GM19099 (cell line): Measurements from ENCODE around the gene TBRG4.

ENCODE experiments used
- POLR2A ChIP-seq: IDR thresholded peaks from 3 replicates; pipeline ENCODE4 v1.6.1; 2011; ENCODE audit warnings: low read depth; ENCODE audit not compliant: insufficient read length; ENCODE audit errors: extremely low read depth

The TBRG4 gene

GRCh38 chr7:45111298-45112223 lies at the start of gene TBRG4:
TBRG4 (minus strand) TSS chr7:45111697; CDS start chr7:45109237, 2,460 bp downstream.
- peak; percentile 93 for TF ChIP-seq POLR2A

GRCh38 chr7:45161138-45161537 lies 49.6 kb upstream of the TBRG4 start:
- no peak for TF ChIP-seq POLR2A

- TF ChIP-seq POLR2A, result no peak
Measured at GRCh38 chr7:45160417-45160881, 49.0 kb upstream of the TBRG4 start.

- TF ChIP-seq POLR2A, result no peak
Measured at GRCh38 chr7:45159296-45159695, 47.8 kb upstream of the TBRG4 start.

DNA sequence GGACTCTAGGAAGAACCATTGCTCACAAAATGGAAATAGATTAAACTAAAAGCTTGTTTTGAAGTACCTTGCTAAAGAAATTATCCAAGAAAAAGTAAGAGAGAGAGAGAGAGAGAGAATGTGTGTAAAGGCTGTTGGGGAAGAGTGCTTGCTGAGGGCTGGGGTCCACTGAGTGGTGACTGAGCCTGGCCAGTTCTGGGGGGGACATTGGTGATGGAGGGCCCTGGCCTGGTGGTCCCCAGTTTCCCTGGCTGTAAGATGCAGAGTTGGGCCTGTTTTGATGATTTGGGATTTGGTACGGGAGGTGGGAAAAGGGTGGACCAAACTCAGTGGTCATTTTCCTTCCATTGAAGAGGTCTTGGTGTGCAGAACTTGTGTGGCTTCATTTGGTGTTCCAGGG lies 47.0 kb upstream of the TBRG4 start:
- TF ChIP-seq POLR2A, result no peak

DNA sequence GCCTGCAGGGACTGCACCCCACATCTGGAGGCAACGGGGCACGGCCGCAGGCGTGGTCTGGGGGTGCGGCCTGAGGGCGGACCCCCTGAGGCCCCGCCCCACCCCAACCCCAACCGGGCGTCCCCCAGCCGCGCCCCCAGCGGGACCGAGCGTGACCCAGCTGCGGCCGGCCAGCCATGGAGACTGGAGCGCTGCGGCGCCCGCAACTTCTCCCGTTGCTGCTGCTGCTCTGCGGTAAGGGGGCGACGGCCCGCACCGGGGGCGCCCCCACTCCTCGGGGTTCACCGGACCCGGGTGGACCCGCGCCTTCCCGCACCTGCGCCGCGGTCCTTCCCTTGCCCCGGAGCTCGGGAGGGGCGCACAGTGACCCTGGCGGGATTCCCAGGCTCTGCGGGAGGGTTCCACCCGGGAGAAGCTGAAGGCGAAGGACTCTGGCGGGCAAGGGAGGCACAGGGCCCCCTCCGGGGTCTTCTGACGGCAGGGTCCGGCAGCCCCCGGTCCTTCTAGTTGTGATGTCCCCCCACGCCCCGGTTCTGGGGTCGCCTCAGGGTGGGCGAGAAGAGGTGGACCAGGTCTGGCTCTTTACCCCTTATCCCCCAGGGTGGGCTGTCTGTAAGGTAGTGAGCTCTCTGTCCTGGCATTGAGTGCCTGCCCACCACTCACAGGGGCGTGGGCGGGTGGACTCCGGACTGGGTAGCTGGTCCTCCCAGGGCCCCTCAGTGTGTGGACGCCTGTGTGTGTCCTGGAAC lies 46.3 kb upstream of the TBRG4 start, which contains the start of gene RAMP3:
Gene RAMP3 (plus strand): TSS at position 139 of the 749 bp plus-strand sequence. CDS start 38 bp downstream, at position 177.
- TF ChIP-seq POLR2A, result no peak

- no peak for TF ChIP-seq POLR2A
Measured at GRCh38 chr7:45157286-45157652, 45.8 kb upstream of the TBRG4 start.

DNA sequence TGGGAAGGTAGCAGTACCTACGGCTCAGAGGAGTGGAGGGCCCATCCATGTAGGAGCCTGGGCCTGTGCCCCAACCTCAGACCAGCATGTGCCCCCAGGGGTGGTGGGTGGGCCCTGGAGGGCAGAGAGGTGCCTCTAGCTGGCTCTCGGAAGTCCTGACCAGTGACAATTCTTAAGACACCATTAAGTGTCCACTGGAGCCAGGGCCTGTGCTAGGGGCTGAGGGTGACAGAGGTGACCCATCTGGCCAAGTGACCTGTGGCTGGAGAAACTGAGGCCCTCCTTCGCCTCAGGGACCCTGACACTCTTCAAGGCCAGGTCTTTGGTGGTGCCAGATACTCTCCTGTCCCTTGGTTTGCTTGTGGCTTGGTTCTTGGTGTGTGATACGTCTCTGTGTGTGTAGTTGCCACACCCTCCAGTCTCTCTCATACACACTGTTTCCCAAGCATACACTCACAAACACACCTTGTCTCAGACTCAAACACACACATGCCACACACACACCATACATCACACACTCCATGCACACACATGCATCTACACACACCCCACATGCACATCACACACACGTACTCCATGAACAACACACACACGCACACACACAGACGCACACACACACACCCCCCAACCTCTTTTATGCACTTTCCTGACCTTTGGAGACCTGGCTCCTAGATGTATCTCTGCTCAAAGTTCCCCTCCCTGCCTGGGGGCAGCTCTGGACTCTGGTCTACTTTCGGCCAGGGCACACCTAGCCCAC lies 45.2 kb upstream of the TBRG4 start:
- TF ChIP-seq POLR2A, result no peak

- TF ChIP-seq POLR2A, result no peak
Measured at GRCh38 chr7:45155941-45156340, 44.4 kb upstream of the TBRG4 start.

DNA sequence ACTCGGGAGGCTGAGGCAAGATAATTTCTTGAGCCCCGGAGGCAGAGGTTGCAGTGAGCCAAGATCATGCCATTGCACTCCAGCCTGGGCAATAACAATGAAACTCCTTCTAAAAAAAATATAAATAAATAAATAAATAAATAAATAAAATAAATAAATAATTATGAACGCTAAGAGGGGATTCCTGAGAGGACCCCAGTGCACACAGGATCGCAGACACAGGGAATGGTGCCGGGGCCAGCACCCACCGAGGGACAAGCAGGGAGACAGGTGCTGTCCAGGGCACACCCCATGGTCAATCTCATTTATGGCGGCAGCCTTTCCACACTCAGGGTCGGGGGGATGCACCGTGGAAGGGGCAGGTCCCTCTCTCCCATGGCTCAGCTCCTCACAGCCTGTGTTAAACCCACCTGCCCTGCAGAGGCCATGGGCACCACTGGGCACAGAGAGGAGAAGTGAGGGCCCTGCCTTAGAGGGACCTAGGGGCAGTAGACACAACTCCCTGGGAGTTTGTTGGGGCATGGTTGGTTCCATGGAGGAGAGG lies 43.9 kb upstream of the TBRG4 start:
- TF ChIP-seq POLR2A, result no peak

- TF ChIP-seq POLR2A, result no peak
Measured at GRCh38 chr7:45153233-45153632, 41.7 kb upstream of the TBRG4 start.

DNA sequence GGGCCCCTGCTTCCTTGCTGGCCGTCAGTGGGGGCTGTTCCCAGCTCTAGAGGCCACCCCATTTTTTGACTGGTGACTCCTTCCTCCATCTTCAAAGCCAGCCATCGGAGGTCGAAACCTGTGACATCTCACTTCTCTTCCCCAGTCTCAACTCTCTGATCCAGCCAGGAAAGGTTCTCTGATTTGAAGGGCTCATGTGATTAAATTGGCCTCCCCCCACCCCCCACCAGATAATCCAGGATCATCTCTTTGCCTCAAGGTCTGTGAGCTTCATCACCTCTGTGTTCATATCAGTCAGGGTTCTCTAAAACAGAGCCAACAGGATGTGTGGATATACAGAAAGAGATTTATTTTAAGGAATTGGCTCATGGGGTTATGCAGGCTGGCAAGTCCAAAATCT lies 40.5 kb upstream of the TBRG4 start:
- TF ChIP-seq POLR2A, result no peak

DNA sequence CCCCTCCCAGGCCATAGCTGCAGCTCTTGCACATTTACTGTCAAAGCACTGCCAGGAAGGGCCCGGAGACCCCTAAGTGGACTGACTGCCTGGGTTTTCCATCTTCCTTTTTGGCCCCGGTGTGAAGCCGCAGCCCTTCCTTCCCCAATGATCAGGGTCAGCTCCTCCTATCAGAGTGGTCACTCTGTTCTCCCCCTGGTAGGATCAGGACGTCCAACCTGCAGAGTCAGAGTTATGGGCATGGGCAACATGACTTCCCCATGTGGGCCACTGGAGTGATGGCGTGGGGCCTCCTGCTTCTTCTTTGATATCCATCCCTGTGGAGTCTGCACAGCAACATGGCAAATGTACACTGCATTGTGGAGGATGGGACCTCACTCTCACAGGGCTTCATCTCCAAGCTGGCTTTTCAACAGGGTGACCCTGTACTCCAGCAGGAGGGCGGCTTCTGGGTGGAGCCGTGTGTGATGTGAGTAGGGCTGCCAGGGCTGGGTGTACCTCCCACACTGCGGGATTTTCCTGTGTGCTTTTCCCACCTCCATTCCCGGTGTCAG lies 39.7 kb upstream of the TBRG4 start:
- TF ChIP-seq POLR2A, result no peak

- TF ChIP-seq POLR2A, result no peak
Measured at GRCh38 chr7:45150199-45150598, 38.7 kb upstream of the TBRG4 start.

DNA sequence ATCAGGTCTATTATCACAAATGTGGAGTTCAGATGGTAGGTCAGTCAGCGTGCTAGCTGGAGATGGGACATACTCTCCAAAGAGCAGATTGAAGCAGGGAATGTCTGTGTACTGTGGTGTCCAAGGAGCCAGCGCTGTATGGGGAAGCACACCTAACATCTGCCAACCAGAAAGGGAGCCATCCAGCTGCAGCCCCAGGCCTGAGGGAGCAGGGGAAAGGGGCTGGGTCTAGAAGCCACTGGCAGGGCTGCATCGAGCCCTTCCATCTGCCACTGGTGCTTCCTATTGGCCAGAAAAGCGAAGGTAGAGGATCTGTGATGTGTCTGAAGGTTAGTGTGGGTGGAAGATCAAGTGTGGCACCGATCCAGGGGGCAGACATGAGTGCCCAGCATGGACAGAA lies 38.1 kb upstream of the TBRG4 start:
- TF ChIP-seq POLR2A, result no peak

DNA sequence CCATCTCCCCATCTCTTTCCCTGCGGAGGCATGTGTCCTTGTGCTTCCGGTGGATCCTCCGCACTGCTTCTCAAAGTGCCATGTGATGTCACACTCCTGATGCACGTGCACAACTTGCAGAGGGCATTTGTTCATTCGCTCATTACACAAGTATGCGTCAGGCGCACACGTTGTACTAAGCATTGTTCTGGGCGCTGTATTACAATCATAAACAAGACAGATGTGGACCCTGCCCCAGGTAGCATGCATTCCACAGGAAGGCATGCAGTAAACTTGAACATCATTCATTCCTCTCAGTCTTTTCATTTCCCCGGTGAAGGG lies 37.1 kb upstream of the TBRG4 start:
- TF ChIP-seq POLR2A, result no peak
